ENCODE results near the gene CATSPER1. TPM values are rescaled to one million over a fixed set of nuclear protein-coding genes. Genes with fewer than 3 reads are reported as not detected.

Gene CATSPER1
- total RNA-seq, 3 donors from 2014 or later (not counting 1 experiment from before 2014, with no cell fraction given): 12.2 to 16.9 (median 13.3) TPM

DNA sequence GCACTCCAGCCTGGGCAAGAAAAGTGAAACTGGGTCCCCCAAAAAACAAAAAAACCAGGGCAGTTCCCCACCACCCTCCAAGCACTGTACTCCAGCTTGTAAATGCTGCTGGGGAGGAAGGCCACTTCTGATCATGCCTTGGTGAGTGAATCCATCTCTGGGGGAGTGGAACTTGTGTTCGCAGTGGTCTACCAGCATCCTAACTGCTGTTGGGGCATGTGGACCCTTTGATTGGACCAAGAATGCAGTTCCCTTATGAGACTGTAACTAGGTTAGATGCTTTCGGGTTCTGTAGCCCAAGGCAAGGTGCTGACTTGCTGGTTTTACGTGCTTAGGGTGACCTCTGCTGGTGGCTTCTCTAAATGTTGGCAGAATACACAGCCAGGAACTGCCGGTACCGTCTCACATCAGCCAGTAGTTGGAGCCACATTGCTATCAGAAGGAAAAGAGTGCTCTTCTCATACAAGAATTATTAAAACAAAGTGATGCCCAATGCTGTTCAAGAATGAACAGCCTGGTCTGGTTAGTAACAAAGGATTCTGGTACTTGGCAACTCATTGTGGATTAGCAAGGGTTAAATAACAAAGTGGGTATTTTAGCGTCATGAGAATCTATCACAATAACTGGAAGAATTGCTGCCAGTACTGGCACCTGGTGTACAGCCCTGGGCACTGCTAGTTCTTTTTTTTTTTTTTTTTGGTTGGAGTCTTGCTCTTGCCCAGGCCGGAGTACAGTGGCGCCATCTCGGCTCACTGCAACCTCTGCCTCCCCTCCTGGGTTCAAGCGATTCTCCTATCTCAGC lies 37.3 kb downstream of the CATSPER1 start:
- H3K36me3 ChIP-seq (ENCODE audit: control insufficient read depth, insufficient read depth, low read length): no peaks in the 10 kb centered on the region
- H3K9me3 Mint-ChIP-seq: no peaks in the 10 kb centered on the region
- no peaks in the 10 kb centered on the region for H3K27me3 Mint-ChIP-seq (ENCODE audit: low read depth in 2 of 2)
- DNase-seq (peak; percentile 85 to 97), ATAC-seq (peak; percentile 96 to 100 (median 98))
- peak overlapping the region; percentile 83 for H3K27ac Mint-ChIP-seq
- H3K4me1 Mint-ChIP-seq: peaks cover 6 to 7% of the 10 kb centered on the region in 2 donors
- no peaks in the 10 kb centered on the region for H3K27me3 ChIP-seq (ENCODE audit: control insufficient read depth, insufficient read depth, low read length)
- H3K9me3 ChIP-seq (ENCODE audit: control insufficient read depth, insufficient read depth, low read length): no peaks in the 10 kb centered on the region
- WGBS (ENCODE audit: insufficient coverage): 15% methylated on average over 10 of the region's 10 CpGs
- peak; percentile 99 for TF ChIP-seq CTCF (IDR thresholded peaks at IDR 0.05)
- no peak overlapping the region for H3K4me3 ChIP-seq (ENCODE audit: low read length)
- peak overlapping the region; percentile 3 for H3K27ac ChIP-seq (ENCODE audit: low read length)
- no peaks in the 10 kb centered on the region for H3K4me1 ChIP-seq (ENCODE audit: control insufficient read depth, insufficient read depth, low read length)
- no peak overlapping the region for H3K4me3 Mint-ChIP-seq
- intact Hi-C loops (cut with micrococcal nuclease): loop anchor here (1.0 to 10.0 kb wide), 7 partner anchors 28 to 444 kb away; partner anchors contain the start of genes AP5B1 and SART1
- no peaks in the 10 kb centered on the region for H3K36me3 Mint-ChIP-seq

DNA sequence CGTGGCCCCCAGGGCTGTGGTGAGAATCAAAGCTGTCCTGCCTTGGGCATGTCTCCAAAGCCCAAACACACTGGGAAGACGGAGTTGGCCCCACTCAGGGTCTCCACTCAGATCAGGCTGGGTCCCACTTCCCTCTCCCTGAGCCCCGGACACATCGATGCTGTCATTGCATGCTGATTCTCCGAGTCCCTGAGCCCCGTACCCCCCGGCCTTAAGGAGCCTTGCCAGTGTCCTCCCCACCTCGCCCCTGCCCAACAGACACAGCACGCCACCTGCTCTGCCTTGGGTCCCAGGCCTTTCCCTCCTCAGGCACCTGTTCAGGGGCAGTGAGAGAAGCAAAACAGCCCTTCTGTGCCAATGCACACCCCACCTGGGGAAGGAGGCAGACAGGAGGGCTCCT lies 38.9 kb downstream of the CATSPER1 start:
- no peak for DNase-seq
- Histone ChIP-seq H3K4me3 (ENCODE audit: low read length) (no peak overlapping the region), H3K27ac (ENCODE audit: low read length) (no peak overlapping the region), H3K4me1 (ENCODE audit: control insufficient read depth, insufficient read depth, low read length) (no peaks in the 10 kb centered on the region), H3K36me3 (ENCODE audit: control insufficient read depth, insufficient read depth, low read length) (no peaks in the 10 kb centered on the region), H3K27me3 (ENCODE audit: control insufficient read depth, insufficient read depth, low read length) (no peaks in the 10 kb centered on the region), H3K9me3 (ENCODE audit: control insufficient read depth, insufficient read depth, low read length) (no peaks in the 10 kb centered on the region)
- H3K36me3 Mint-ChIP-seq: no peaks in the 10 kb centered on the region
- H3K27me3 Mint-ChIP-seq (ENCODE audit: low read depth in 2 of 2): no peaks in the 10 kb centered on the region
- no peak overlapping the region for H3K27ac Mint-ChIP-seq
- H3K4me3 Mint-ChIP-seq: no peak overlapping the region
- no peak for ATAC-seq
- intact Hi-C loops (cut with micrococcal nuclease): loop anchor here (10.0 kb wide), 1 partner anchor 443 kb away; no protein-coding TSS in a partner anchor
- no peaks in the 10 kb centered on the region for H3K9me3 Mint-ChIP-seq
- WGBS (ENCODE audit: insufficient coverage): 92% methylated on average over 9 of the region's 9 CpGs
- no peak for TF ChIP-seq CTCF (IDR thresholded peaks at IDR 0.05)
- peaks cover 6 to 7% of the 10 kb centered on the region in 2 donors for H3K4me1 Mint-ChIP-seq

GRCh38 chr11:65983589-65983987 lies 42.7 kb downstream of the CATSPER1 start:
- Histone ChIP-seq H3K36me3 (ENCODE audit: control insufficient read depth, insufficient read depth, low read length) (peaks cover 8% of the 10 kb centered on the region), H3K27me3 (ENCODE audit: control insufficient read depth, insufficient read depth, low read length) (no peaks in the 10 kb centered on the region), H3K9me3 (ENCODE audit: control insufficient read depth, insufficient read depth, low read length) (no peaks in the 10 kb centered on the region), H3K4me3 (ENCODE audit: low read length) (no peak overlapping the region), H3K4me1 (ENCODE audit: control insufficient read depth, insufficient read depth, low read length) (no peaks in the 10 kb centered on the region), H3K27ac (ENCODE audit: low read length) (no peak overlapping the region)
- DNase-seq (no peak), ATAC-seq (no peak)
- H3K4me3 Mint-ChIP-seq: no peak overlapping the region
- H3K4me1 Mint-ChIP-seq: no peaks in the 10 kb centered on the region
- no peaks in the 10 kb centered on the region for H3K9me3 Mint-ChIP-seq
- H3K36me3 Mint-ChIP-seq: no peaks in the 10 kb centered on the region
- no peaks in the 10 kb centered on the region for H3K27me3 Mint-ChIP-seq (ENCODE audit: low read depth in 2 of 2)
- no peak overlapping the region for H3K27ac Mint-ChIP-seq
- intact Hi-C loops (cut with micrococcal nuclease): loop anchor here (10.0 kb wide), 1 partner anchor 439 kb away; no protein-coding TSS in a partner anchor
- WGBS (ENCODE audit: insufficient coverage): 93% methylated on average over 5 of the region's 5 CpGs
- TF ChIP-seq CTCF (IDR thresholded peaks at IDR 0.05): no peak

All from natural killer cell (primary cell).